Fibroblast of lung (primary cell): ENCODE measurements around the gene PVR.

Source experiments
- EZH2 ChIP-seq: IDR thresholded peaks from 2 replicates; pipeline ENCODE4 v1.5.1; 2012; ENCODE audit warnings: low read length, control low read depth, mild to moderate bottlenecking; ENCODE audit errors: missing control alignments
- TF ChIP-seq, protein P1 (sequence below), 2 donors: IDR thresholded peaks in 1 of 2; conservative IDR thresholded peaks in 1 of 2; 1 replicate in 1 of 2; 2 replicates in 1 of 2; pipeline ENCODE4 v1.5.1; 2011 to 2012; ENCODE audit warnings: low read length in 2 of 2, control low read depth in 1 of 2, inconsistent platforms in 1 of 2, low read depth in 1 of 2, mild to moderate bottlenecking in 1 of 2

- TF ChIP-seq, protein P1, sequence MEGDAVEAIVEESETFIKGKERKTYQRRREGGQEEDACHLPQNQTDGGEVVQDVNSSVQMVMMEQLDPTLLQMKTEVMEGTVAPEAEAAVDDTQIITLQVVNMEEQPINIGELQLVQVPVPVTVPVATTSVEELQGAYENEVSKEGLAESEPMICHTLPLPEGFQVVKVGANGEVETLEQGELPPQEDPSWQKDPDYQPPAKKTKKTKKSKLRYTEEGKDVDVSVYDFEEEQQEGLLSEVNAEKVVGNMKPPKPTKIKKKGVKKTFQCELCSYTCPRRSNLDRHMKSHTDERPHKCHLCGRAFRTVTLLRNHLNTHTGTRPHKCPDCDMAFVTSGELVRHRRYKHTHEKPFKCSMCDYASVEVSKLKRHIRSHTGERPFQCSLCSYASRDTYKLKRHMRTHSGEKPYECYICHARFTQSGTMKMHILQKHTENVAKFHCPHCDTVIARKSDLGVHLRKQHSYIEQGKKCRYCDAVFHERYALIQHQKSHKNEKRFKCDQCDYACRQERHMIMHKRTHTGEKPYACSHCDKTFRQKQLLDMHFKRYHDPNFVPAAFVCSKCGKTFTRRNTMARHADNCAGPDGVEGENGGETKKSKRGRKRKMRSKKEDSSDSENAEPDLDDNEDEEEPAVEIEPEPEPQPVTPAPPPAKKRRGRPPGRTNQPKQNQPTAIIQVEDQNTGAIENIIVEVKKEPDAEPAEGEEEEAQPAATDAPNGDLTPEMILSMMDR (conservative IDR thresholded peaks at IDR 0.05 in 1 of 2, IDR thresholded peaks at IDR 0.05 in 1 of 2; ENCODE audit: low read depth in 1 of 2, low read length in 2 of 2) = peak; percentile 83 to 85
- no peak for TF ChIP-seq EZH2
These were observed 13.7 kb downstream of the PVR start for GRCh38 chr19:44657211-44657921.
